Measurements from ENCODE around the gene OR2AG1.

GRCh38 chr11:6736495-6737121 is 46.2 kb upstream of the OR2AG1 start:
- TF ChIP-seq, protein P1, sequence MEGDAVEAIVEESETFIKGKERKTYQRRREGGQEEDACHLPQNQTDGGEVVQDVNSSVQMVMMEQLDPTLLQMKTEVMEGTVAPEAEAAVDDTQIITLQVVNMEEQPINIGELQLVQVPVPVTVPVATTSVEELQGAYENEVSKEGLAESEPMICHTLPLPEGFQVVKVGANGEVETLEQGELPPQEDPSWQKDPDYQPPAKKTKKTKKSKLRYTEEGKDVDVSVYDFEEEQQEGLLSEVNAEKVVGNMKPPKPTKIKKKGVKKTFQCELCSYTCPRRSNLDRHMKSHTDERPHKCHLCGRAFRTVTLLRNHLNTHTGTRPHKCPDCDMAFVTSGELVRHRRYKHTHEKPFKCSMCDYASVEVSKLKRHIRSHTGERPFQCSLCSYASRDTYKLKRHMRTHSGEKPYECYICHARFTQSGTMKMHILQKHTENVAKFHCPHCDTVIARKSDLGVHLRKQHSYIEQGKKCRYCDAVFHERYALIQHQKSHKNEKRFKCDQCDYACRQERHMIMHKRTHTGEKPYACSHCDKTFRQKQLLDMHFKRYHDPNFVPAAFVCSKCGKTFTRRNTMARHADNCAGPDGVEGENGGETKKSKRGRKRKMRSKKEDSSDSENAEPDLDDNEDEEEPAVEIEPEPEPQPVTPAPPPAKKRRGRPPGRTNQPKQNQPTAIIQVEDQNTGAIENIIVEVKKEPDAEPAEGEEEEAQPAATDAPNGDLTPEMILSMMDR (IDR thresholded peaks at IDR 0.05; ENCODE audit: poor library complexity) = no peak
- TF ChIP-seq EZH2 (IDR thresholded peaks at IDR 0.05; ENCODE audit: borderline replicate concordance) = no peak

All from hepatocyte (in vitro differentiated cells).